Keratinocyte (primary cell): Measurements from ENCODE around the gene ARL15. TPM values are rescaled to one million over a fixed set of nuclear protein-coding genes. Genes with fewer than 3 reads are reported as not detected.

Experiments
- DNase-seq: peaks from one replicate; pipeline ENCODE4 v3.0.0-alpha.2; 2011; ENCODE audit warnings: low read depth, missing footprints, low spot score
- FAIRE-seq: peaks from 2 replicates; lab custom pipeline; 2011; peaks lifted over from hg19 to GRCh38; lab: Jason Lieb, UNC
- H2AFZ ChIP-seq: 2 replicates; pipeline ENCODE4 v1.6.0; 2012; ENCODE audit warnings: low read length, control low read depth, inconsistent platforms; ENCODE audit not compliant: control insufficient read depth
- H3K27ac ChIP-seq: 2 replicates; pipeline ENCODE4 v1.5.1; 2011; ENCODE audit warnings: low read length; ENCODE audit not compliant: control insufficient read depth, insufficient read depth
- H3K27me3 ChIP-seq: 3 replicates; pipeline ENCODE4 v1.6.0; 2011; ENCODE audit warnings: low read length; ENCODE audit not compliant: control insufficient read depth, insufficient read depth; ENCODE audit errors: extremely low read depth
- H3K36me3 ChIP-seq, 2 experiments: 2 replicates in 1 of 2; 3 replicates in 1 of 2; pipeline ENCODE4 v1.5.1; 2011; ENCODE audit warnings: low read length in 2 of 2, mild to moderate bottlenecking in 1 of 2; ENCODE audit not compliant: control insufficient read depth in 2 of 2, insufficient read depth in 2 of 2; ENCODE audit errors: extremely low read depth in 1 of 2
- H3K4me1 ChIP-seq: 3 replicates; pipeline ENCODE4 v1.5.1; 2011; ENCODE audit warnings: low read length; ENCODE audit not compliant: control insufficient read depth, insufficient read depth; ENCODE audit errors: extremely low read depth
- H3K4me2 ChIP-seq: 3 replicates; pipeline ENCODE4 v1.6.0; 2011; ENCODE audit warnings: low read depth, low read length; ENCODE audit not compliant: control insufficient read depth, insufficient read depth; ENCODE audit errors: extremely low read depth
- H3K4me3 ChIP-seq, 3 experiments: fragments of 200-600 bp in 1 of 3; sonication (generic) in 1 of 3; 2 replicates in 2 of 3; 3 replicates in 1 of 3; pipeline ENCODE4 v1.5.1; 2011 to 2016; ENCODE audit warnings: low read length in 3 of 3, mild to moderate bottlenecking in 3 of 3, control low read depth in 2 of 3, inconsistent platforms in 1 of 3, low read depth in 1 of 3, mixed read lengths in 1 of 3, mixed run types in 1 of 3, moderate library complexity in 1 of 3; ENCODE audit not compliant: control insufficient read depth in 2 of 3, insufficient read depth in 2 of 3; ENCODE audit errors: extremely low read depth in 1 of 3
- H3K79me2 ChIP-seq: 2 replicates; pipeline ENCODE4 v1.6.0; 2012; ENCODE audit warnings: low read length; ENCODE audit not compliant: control insufficient read depth, insufficient read depth
- H3K9ac ChIP-seq: 3 replicates; pipeline ENCODE4 v1.6.0; 2011; ENCODE audit warnings: low read length; ENCODE audit not compliant: control insufficient read depth, insufficient read depth; ENCODE audit errors: extremely low read depth
- H3K9me1 ChIP-seq: 3 replicates; pipeline ENCODE4 v1.6.0; 2011; ENCODE audit warnings: low read length; ENCODE audit not compliant: control insufficient read depth, insufficient read depth; ENCODE audit errors: extremely low read depth
- H3K9me3 ChIP-seq: 2 replicates; pipeline ENCODE4 v1.5.1; 2012; ENCODE audit warnings: low read depth, low read length; ENCODE audit not compliant: control insufficient read depth
- H4K20me1 ChIP-seq: 3 replicates; pipeline ENCODE4 v1.6.0; 2011; ENCODE audit warnings: low read length; ENCODE audit not compliant: control insufficient read depth, insufficient read depth; ENCODE audit errors: extremely low read depth
- CTCF ChIP-seq, 3 experiments: IDR thresholded peaks in 1 of 3; conservative IDR thresholded peaks in 1 of 3; optimal IDR thresholded peaks in 1 of 3; 2 replicates in 2 of 3; 3 replicates in 1 of 3; pipeline versions ENCODE3 to v1.5.1; 2011; ENCODE audit warnings: low read length in 3 of 3, mild to moderate bottlenecking in 3 of 3, moderate library complexity in 2 of 3, control low read depth in 1 of 3, inconsistent platforms in 1 of 3; ENCODE audit not compliant: insufficient read depth in 2 of 3; ENCODE audit errors: extremely low read depth in 1 of 3
- EZH2 ChIP-seq: IDR thresholded peaks from one replicate; pipeline ENCODE4 v1.6.1; 2012; ENCODE audit warnings: inconsistent platforms, mild to moderate bottlenecking, low read length, moderate library complexity
- dilution Hi-C: fragments of 300-500 bp; cut with MboI; formaldehyde crosslinking; loops from one replicate; pipeline ENCODE4 v1.7.0; 2020; ENCODE audit warnings: low sequenced_read_pairs; ENCODE audit not compliant: extremely low pct_ligation_motif_present
- polyA plus RNA-seq, 5 experiments: library from polyadenylated mRNA; depleted of rRNA in 3 of 5; stranded (reverse) in 3 of 5; stranded (forward) in 1 of 5; unstranded in 1 of 5; fragments of >200 nt; gene quantifications; 1 replicate in 1 of 5; 2 replicates in 3 of 5; 3 replicates in 1 of 5; pipeline versions ENCODE4 v1.2.1 to v1.2.3, GENCODE V29; 2011 to 2012; ENCODE audit warnings: missing spikeins in 2 of 5, low read depth in 1 of 5, low replicate concordance in 1 of 5

Gene ARL15
- polyA plus RNA-seq, 1 donor (not counting 4 experiments of a cell fraction or from before 2014, with no cell fraction given), result 19.7 TPM

- H3K4me3 ChIP-seq, result no peak overlapping the region
- H3K4me2 ChIP-seq, result no peak overlapping the region
- H3K79me2 ChIP-seq, result no peaks in the 10 kb centered on the region
- DNase-seq, result no peak
- H3K36me3 ChIP-seq, result no peaks in the 10 kb centered on the region
- no peaks in the 10 kb centered on the region for H3K9me1 ChIP-seq
- no peak overlapping the region for H3K9ac ChIP-seq
- H2AFZ ChIP-seq, result no peak overlapping the region
- no peaks in the 10 kb centered on the region for H3K27me3 ChIP-seq
- FAIRE-seq, result no peak
- H3K27ac ChIP-seq, result no peak overlapping the region
- H3K4me1 ChIP-seq, result no peaks in the 10 kb centered on the region
- no peak for TF ChIP-seq EZH2
- TF ChIP-seq CTCF (optimal IDR thresholded peaks at IDR 0.05 in 1 of 3, IDR thresholded peaks at IDR 0.05 in 1 of 3, conservative IDR thresholded peaks at IDR 0.05 in 1 of 3; ENCODE audit: extremely low read depth in 1 of 3, insufficient read depth in 2 of 3, low read length in 3 of 3), result no peak
- dilution Hi-C loops, result no loop called here
- no peaks in the 10 kb centered on the region for H4K20me1 ChIP-seq
- H3K9me3 ChIP-seq, result peaks cover 3% of the 10 kb centered on the region
Measured at GRCh38 chr5:54347221-54347865, 37.0 kb upstream of the ARL15 start.

DNA sequence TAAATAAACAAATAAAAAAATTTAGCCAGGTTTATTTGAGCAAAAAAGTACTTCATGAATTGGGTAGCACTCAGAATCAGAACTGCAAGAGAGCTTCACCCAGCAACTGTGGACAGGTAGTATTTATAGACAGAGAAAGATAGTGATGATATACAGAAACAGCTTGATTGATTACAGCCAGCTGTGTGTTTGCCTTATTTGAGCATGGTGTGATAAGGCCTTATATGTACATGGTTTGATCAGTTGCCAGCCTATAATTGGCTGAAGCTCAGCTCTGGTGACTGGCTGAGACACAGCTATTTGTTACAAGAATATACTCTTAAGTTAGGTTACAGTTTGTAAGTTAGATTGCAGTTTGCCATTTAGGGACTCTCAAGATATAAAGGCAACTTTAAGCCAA, 34.3 kb upstream of the ARL15 start:
- no peak overlapping the region for H3K4me2 ChIP-seq
- no peaks in the 10 kb centered on the region for H3K9me1 ChIP-seq
- no peak overlapping the region for H2AFZ ChIP-seq
- DNase-seq, result no peak
- no peak overlapping the region for H3K9ac ChIP-seq
- H3K79me2 ChIP-seq, result no peaks in the 10 kb centered on the region
- no peak overlapping the region for H3K4me3 ChIP-seq
- FAIRE-seq, result no peak
- H3K27me3 ChIP-seq, result no peaks in the 10 kb centered on the region
- H3K36me3 ChIP-seq, result no peaks in the 10 kb centered on the region
- no peak for TF ChIP-seq CTCF (optimal IDR thresholded peaks at IDR 0.05 in 1 of 3, IDR thresholded peaks at IDR 0.05 in 1 of 3, conservative IDR thresholded peaks at IDR 0.05 in 1 of 3; ENCODE audit: extremely low read depth in 1 of 3, insufficient read depth in 2 of 3, low read length in 3 of 3)
- no peak for TF ChIP-seq EZH2
- H3K4me1 ChIP-seq, result no peaks in the 10 kb centered on the region
- no peak overlapping the region for H3K27ac ChIP-seq
- peaks cover 3% of the 10 kb centered on the region for H3K9me3 ChIP-seq
- H4K20me1 ChIP-seq, result no peaks in the 10 kb centered on the region
- dilution Hi-C loops, result no loop called here
